PC-3 (cell line): Measurements from ENCODE around the gene MTX1.

Experiments
- CTCF ChIP-seq: fragments of 300-600 bp; sonication (generic); conservative IDR thresholded peaks from 2 replicates; pipeline ENCODE4 v1.5.1; 2017; ENCODE audit warnings: antibody characterized with exemption, low read depth, mild to moderate bottlenecking, low read length
- EZH2phosphoT487 ChIP-seq: fragments of 300-600 bp; sonication (generic); IDR thresholded peaks from 2 replicates; pipeline ENCODE4 v1.6.1; 2018; ENCODE audit warnings: mild to moderate bottlenecking, antibody characterized with exemption, low read length, borderline replicate concordance

GRCh38 chr1:155236451-155236850 is 28.0 kb downstream of the MTX1 start:
- no peak for TF ChIP-seq EZH2phosphoT487
- no peak for TF ChIP-seq CTCF
